Activated T-cell treated with anti-CD3 and anti-CD28 coated beads, Interleukin-2, amount 50 U/mL, for 4 hours (primary cell): Measurements from ENCODE around the gene PDE4B. TPM values are rescaled to one million over a fixed set of nuclear protein-coding genes. Genes with fewer than 3 reads are reported as not detected.
A peak's percentile ranks its signal among the peaks of the same experiment; 100 is the strongest.

Experiments used
- ATAC-seq, 2 donors: fragments of 200-7000 bp; cut with Tn5 transposase; one replicate each; pipeline ENCODE4 v1.10.0; 2021
- DNase-seq: peaks from one replicate; pipeline ENCODE4 v3.0.0-alpha.2; 2020
- H3K27me3 Mint-ChIP-seq: one replicate; pipeline ENCODE4 v1.8.0; 2021; ENCODE audit warnings: low read depth, mixed read lengths
- H3K36me3 Mint-ChIP-seq: one replicate; pipeline ENCODE4 v1.8.0; 2022; ENCODE audit warnings: mixed read lengths; ENCODE audit not compliant: insufficient read depth
- H3K4me1 Mint-ChIP-seq: one replicate; pipeline ENCODE4 v1.8.0; 2021; ENCODE audit warnings: low read depth, mixed read lengths
- H3K4me3 Mint-ChIP-seq: one replicate; pipeline ENCODE4 v1.8.0; 2021; ENCODE audit warnings: mild to moderate bottlenecking, moderate library complexity, mixed read lengths
- H3K9me3 Mint-ChIP-seq: one replicate; pipeline ENCODE4 v1.8.0; 2021; ENCODE audit warnings: mixed read lengths
- total RNA-seq, 3 donors: library from RNA; stranded (reverse); gene quantifications; one replicate each; pipeline ENCODE4 v1.2.1, GENCODE V29; 2021

The PDE4B gene
- total RNA-seq, 3 donors from 2014 or later, result 18.8 to 31.5 (median 20.8) TPM

- Mint-ChIP-seq H3K27me3 (no peaks in the 10 kb centered on the region), H3K9me3 (no peaks in the 10 kb centered on the region), H3K36me3 (no peaks in the 10 kb centered on the region), H3K4me3 (no peak overlapping the region), H3K4me1 (peaks cover 26% of the 10 kb centered on the region)
- no peak for ATAC-seq
- no peak for DNase-seq
These were observed 474.7 kb downstream of the PDE4B start for GRCh38 chr1:66267201-66267940.

- DNase-seq (no peak), ATAC-seq (no peak)
- Mint-ChIP-seq H3K36me3 (no peaks in the 10 kb centered on the region), H3K4me1 (peaks cover 34% of the 10 kb centered on the region), H3K4me3 (no peak overlapping the region), H3K9me3 (no peaks in the 10 kb centered on the region), H3K27me3 (no peaks in the 10 kb centered on the region)
These were observed 476.5 kb downstream of the PDE4B start for GRCh38 chr1:66269222-66269621.

- ATAC-seq (no peak), DNase-seq (no peak)
- Mint-ChIP-seq H3K4me1 (peaks cover 45% of the 10 kb centered on the region), H3K4me3 (no peak overlapping the region), H3K9me3 (no peaks in the 10 kb centered on the region), H3K27me3 (no peaks in the 10 kb centered on the region), H3K36me3 (no peaks in the 10 kb centered on the region)
These were observed 477.6 kb downstream of the PDE4B start for GRCh38 chr1:66270119-66270812.

GRCh38 chr1:66271216-66271903, 478.7 kb downstream of the PDE4B start:
- Mint-ChIP-seq H3K9me3 (no peaks in the 10 kb centered on the region), H3K36me3 (no peaks in the 10 kb centered on the region), H3K27me3 (no peaks in the 10 kb centered on the region), H3K4me3 (no peak overlapping the region), H3K4me1 (peaks cover 53% of the 10 kb centered on the region)
- ATAC-seq (peak; percentile 56 to 64), DNase-seq (no peak)

GRCh38 chr1:66271904-66272254, 479.2 kb downstream of the PDE4B start:
- Mint-ChIP-seq H3K4me3 (no peak overlapping the region), H3K36me3 (no peaks in the 10 kb centered on the region), H3K9me3 (no peaks in the 10 kb centered on the region), H3K4me1 (peaks cover 55% of the 10 kb centered on the region), H3K27me3 (no peaks in the 10 kb centered on the region)
- no peak for ATAC-seq
- no peak for DNase-seq

GRCh38 chr1:66273656-66274055, 481.0 kb downstream of the PDE4B start:
- Mint-ChIP-seq H3K27me3 (no peaks in the 10 kb centered on the region), H3K4me1 (peaks cover 70% of the 10 kb centered on the region), H3K9me3 (no peaks in the 10 kb centered on the region), H3K4me3 (no peak overlapping the region), H3K36me3 (no peaks in the 10 kb centered on the region)
- ATAC-seq, result no peak
- no peak for DNase-seq

- Mint-ChIP-seq H3K9me3 (no peaks in the 10 kb centered on the region), H3K36me3 (no peaks in the 10 kb centered on the region), H3K27me3 (no peaks in the 10 kb centered on the region), H3K4me1 (peaks cover 80% of the 10 kb centered on the region), H3K4me3 (no peak overlapping the region)
- ATAC-seq (peak; percentile 70), DNase-seq (no peak)
These were observed 481.9 kb downstream of the PDE4B start for GRCh38 chr1:66274634-66275033.

GRCh38 chr1:66275083-66275482, 482.4 kb downstream of the PDE4B start:
- Mint-ChIP-seq H3K27me3 (no peaks in the 10 kb centered on the region), H3K4me3 (peak overlapping the region; percentile 62), H3K36me3 (no peaks in the 10 kb centered on the region), H3K4me1 (peaks cover 84% of the 10 kb centered on the region), H3K9me3 (no peaks in the 10 kb centered on the region)
- DNase-seq (no peak), ATAC-seq (peak; percentile 20 to 44)

GRCh38 chr1:66275601-66276023, 482.9 kb downstream of the PDE4B start:
- DNase-seq (no peak), ATAC-seq (no peak)
- no peaks in the 10 kb centered on the region for H3K9me3 Mint-ChIP-seq
- H3K36me3 Mint-ChIP-seq, result no peaks in the 10 kb centered on the region
- no peaks in the 10 kb centered on the region for H3K27me3 Mint-ChIP-seq
- H3K4me1 Mint-ChIP-seq, result peaks cover 87% of the 10 kb centered on the region
- peak overlapping the region; percentile 62 for H3K4me3 Mint-ChIP-seq

- H3K36me3 Mint-ChIP-seq, result no peaks in the 10 kb centered on the region
- H3K9me3 Mint-ChIP-seq, result no peaks in the 10 kb centered on the region
- peak overlapping the region; percentile 62 for H3K4me3 Mint-ChIP-seq
- peak; percentile 72 to 73 for ATAC-seq
- H3K27me3 Mint-ChIP-seq, result no peaks in the 10 kb centered on the region
- H3K4me1 Mint-ChIP-seq, result peaks cover 91% of the 10 kb centered on the region
- no peak for DNase-seq
These were observed 483.5 kb downstream of the PDE4B start for GRCh38 chr1:66276218-66276617.

- Mint-ChIP-seq H3K9me3 (no peaks in the 10 kb centered on the region), H3K36me3 (no peaks in the 10 kb centered on the region), H3K4me3 (no peak overlapping the region), H3K27me3 (no peaks in the 10 kb centered on the region), H3K4me1 (peaks cover 93% of the 10 kb centered on the region)
- ATAC-seq (no peak), DNase-seq (no peak)
These were observed 485.7 kb downstream of the PDE4B start for GRCh38 chr1:66278260-66279021.

- ATAC-seq (no peak), DNase-seq (no peak)
- Mint-ChIP-seq H3K36me3 (no peaks in the 10 kb centered on the region), H3K9me3 (no peaks in the 10 kb centered on the region), H3K4me3 (peak overlapping the region; percentile 27), H3K4me1 (peaks cover 94% of the 10 kb centered on the region), H3K27me3 (no peaks in the 10 kb centered on the region)
These were observed 489.1 kb downstream of the PDE4B start for GRCh38 chr1:66281808-66282207.

- ATAC-seq (peak; percentile 69 to 80), DNase-seq (peak; percentile 53)
- Mint-ChIP-seq H3K36me3 (no peaks in the 10 kb centered on the region), H3K4me3 (peak overlapping the region; percentile 45), H3K27me3 (no peaks in the 10 kb centered on the region), H3K4me1 (peaks cover 90% of the 10 kb centered on the region), H3K9me3 (no peaks in the 10 kb centered on the region)
These were observed 489.7 kb downstream of the PDE4B start for GRCh38 chr1:66282343-66282852.
